Hematopoietic multipotent progenitor cell treated with erythropoietin and hydrocortisone succinate and interleukin-3 and kit ligand, for 4 days (in vitro differentiated cells): ENCODE results near the gene SARDH.

Experiments
- DNase-seq: peaks from one replicate; pipeline ENCODE4 v3.0.0-alpha.2; 2015

SARDH gene

DNA sequence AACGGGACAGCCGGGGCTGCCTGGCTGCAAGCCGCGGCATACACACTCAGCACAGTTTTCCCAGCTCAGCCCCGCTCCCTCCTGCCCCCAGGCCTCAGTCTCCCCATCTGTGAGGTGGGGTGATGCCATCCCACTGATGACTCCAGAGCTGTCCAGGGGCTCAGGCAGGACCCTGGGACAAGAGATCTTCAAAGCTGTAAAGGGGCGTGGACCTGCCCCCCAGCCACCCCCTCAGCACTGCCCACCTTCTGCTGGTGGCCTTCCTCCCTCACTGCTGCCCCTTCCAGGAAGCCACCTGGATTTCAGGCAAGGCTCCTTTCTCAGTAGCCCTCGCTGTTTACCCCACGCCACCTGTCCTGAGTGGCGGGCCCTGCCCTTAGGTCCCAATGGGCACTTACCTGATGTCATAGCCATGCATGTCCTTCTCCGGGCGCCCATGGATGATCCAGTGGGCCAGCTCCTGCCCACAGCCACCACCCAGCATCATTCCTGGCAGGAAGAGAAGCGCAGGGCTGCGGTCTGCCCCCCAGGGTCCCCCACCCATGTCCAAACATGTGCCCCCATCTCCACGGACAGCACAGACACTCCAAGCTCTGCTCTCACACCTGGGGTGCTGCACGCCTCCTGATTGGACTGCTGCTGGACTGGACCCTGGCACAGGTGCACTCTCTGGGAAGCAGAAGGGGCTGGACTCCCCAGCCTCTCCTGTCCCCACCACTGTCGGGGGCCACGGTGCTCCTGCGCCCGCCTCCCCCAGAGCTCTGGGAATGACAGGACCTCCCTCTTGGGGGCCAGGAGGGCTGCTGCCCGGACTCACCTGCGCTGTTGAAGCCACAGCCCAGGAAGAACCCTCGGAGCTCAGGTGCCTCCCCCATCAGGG is 25.7 kb downstream of the SARDH start:
- DNase-seq, result no peak

DNA sequence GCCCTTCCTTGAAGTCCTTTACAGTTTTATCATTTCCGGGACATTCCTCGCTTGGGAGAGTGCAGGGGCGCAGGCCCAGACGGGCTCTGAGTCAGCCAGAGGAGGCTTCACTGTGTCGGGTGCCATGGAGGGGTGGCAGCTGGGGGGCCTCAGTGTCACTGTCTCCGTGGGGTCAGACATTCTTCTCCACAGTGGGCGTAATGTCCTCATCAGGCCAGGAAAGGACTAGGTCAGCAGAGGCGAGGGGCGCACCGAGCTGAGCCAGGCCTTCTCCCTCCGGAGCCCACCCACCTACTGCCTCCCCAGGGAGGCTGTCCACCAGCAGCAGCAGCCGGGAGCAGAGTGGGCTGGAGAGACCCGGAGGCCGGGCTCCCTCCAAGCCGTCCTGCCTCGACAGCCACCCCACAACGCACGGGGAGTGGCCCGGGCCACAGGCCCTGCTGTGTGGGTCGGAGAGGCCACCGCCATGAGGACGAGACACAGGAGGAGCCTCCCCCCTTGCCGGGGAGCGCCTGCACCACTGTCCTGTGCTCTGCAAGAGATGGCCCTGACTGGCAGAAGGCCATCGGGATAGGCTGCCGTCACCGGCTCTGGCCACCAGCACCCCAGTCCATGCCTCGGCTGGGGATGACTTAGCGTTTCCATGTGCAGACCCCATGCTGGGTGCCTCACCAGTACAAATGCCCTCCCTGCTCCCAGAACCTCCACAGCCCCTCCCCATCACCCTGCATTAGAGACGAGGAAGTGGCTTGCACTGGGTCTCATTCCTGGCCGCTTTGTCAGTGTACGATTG is 26.5 kb downstream of the SARDH start:
- DNase-seq, result no peak

GRCh38 chr9:133710661-133711427 is 27.3 kb downstream of the SARDH start:
- DNase-seq, result no peak

DNA sequence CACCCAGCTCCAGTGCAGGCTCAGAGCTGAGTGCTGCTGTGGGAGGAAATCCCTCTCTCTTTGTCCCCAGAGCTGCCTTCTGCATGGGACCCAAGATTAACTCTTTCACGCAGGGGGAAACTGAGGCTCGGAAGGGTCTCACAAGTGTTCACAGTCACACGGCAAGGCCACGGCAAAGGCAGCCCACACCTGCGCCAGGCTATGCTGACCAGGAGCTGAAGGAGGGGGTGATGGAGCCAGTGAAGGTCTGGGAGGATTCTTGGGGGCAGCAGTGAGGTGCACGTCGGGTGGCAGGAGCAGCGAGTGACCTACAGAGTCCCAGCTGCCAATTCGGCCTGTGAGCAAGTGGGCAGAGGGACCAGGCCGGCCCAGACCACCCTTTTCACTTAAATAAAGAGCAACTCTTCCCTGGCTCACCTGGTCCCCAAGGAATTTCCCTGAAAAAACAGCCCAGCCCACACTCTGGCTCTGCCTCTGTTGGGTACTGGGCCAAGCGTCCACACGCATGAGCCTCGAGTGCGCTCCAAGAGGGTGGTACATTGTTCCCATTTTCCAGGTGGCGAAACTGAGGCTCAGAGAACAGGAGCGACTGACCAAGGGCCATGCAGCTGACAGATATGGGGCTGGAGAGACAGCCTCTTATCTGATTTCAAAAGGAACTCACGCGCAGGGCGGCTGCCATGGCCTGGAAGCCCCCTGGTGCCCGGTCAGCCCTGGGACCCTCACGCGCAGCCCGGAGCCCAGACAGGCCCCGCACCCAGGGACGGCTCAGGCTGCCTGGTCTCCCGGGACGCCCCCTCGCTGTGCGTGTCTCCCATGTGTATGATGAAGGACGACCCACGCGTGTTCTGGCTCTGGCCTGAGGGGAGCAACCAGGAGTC is 28.2 kb downstream of the SARDH start:
- no peak for DNase-seq

- no peak for DNase-seq
These were observed 29.0 kb downstream of the SARDH start for GRCh38 chr9:133709015-133709611.

GRCh38 chr9:133708246-133709014 is 29.7 kb downstream of the SARDH start:
- DNase-seq, result no peak

- DNase-seq, result no peak
These were observed 30.3 kb downstream of the SARDH start for GRCh38 chr9:133707763-133708245.

GRCh38 chr9:133707065-133707762 is 30.9 kb downstream of the SARDH start:
- no peak for DNase-seq

- DNase-seq, result no peak
These were observed 31.7 kb downstream of the SARDH start for GRCh38 chr9:133706307-133707050.

DNA sequence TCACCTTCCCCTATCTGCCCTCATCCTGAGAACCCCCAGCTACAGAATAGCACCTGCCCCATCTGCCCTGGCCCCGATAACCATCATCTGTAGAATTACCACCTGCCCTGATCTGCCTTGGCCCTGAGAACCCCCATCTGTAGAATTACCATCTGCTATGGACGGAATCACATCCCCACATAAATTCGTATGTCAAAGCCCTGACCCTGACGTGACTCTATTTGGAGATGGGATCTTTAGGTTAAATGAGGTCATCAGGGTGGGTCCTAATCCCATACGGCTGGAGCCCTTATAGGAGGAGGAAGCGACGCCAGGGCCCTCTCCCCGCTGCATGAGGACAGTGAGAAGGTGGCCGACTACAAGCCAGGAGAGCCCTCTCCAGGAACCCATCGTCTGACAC is 32.6 kb downstream of the SARDH start:
- DNase-seq, result no peak

- no peak for DNase-seq
These were observed 33.4 kb downstream of the SARDH start for GRCh38 chr9:133704711-133705181.

DNA sequence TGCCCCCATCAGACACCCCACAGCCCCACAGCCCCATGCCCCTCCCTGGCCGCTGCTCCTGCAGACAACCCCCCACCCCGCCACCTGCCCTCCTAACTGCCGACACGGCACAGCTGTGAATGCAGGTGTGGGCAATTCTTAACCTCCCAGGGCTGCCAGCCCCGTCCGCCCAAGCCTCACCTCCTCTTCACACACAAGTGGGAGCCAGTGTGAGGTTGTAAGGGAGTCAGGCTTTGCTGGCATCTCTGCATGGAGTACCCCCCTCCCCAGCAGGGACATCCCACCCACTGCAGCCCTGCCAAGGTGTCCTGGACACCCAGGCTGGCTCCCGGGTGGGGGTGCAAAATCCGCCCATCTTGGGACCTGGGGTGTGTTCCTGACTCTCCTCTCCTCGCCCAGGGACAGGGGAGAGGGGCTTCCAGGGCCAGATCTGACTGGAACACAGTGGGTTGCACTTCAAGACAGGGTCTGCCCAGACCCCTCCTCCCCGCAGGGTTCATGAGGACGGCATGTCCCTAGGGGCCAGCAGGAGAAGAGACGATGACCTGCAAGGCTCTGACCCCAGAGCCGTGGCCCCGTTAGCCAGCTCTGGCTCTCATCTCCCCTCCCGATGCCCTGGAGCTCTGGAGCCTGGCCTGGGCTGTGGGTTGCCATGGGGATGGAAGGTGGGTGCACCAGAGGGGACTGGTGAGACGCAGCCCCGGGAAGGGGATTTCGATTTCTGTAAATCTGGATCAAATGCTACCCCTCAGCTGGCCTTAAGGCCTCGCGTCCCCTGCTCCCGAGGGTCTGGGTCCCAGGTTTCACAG is 34.4 kb downstream of the SARDH start:
- no peak for DNase-seq

- no peak for DNase-seq
These were observed 35.2 kb downstream of the SARDH start for GRCh38 chr9:133702798-133703590.

GRCh38 chr9:133701981-133702797 is 36.0 kb downstream of the SARDH start:
- DNase-seq, result peak; percentile 18

- no peak for DNase-seq
These were observed 36.7 kb downstream of the SARDH start for GRCh38 chr9:133701321-133701980.

DNA sequence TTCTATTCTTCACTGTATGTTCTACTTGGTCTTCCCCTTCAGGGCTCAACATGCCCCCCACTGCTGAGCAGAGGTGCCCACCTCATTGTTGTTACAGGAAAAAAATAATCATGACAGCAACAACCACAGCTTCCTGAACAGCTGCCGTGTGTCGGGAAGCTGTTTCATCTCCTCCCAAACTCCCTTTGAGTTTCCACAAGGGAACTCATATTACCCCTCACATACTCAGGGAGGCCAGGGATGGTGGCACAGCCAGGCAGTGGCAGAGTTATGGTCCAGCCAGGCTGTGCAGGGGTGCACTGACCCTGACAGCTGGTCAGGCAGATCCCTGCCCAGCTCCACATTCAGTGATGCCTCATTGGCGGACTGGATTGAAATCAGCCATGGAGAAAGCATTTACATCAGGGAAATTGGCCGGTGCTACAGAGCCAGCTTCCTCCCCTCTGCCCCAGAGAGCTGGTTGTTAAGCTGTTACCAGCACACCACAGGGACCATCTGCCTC is 37.3 kb downstream of the SARDH start:
- DNase-seq, result no peak
